ENCODE results near the gene NYAP2.

NYAP2 gene

DNA sequence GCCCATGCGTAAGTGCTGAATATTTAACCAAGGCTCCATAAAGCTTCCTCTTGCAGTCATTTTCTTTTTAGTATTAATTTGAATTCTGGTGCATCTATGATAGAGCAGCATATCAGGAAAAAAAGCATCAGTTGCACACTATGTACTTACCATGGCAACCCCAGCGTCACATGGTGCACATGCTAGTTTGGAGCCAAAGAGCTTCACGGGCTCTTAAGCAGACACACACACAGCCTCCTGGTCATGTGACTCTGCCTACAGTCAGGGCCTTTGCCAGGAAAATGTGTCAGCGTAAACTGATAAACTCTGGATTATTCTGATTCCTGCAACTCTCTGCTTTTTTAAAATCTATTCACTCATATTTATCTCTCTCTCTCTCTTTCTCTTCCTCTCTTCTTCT, 30.2 kb downstream of the NYAP2 start:
- no peak for DNase-seq (ENCODE audit: low read depth)

- no peak for DNase-seq (ENCODE audit: low read depth)
Measured at GRCh38 chr2:225431105-225431863, 31.8 kb downstream of the NYAP2 start.

GRCh38 chr2:225434014-225434413, 34.5 kb downstream of the NYAP2 start:
- DNase-seq (ENCODE audit: low read depth), result no peak

- no peak for DNase-seq (ENCODE audit: low read depth)
Measured at GRCh38 chr2:225437319-225437718, 37.8 kb downstream of the NYAP2 start.

- DNase-seq (ENCODE audit: low read depth), result no peak
Measured at GRCh38 chr2:225438248-225438647, 38.7 kb downstream of the NYAP2 start.

DNA sequence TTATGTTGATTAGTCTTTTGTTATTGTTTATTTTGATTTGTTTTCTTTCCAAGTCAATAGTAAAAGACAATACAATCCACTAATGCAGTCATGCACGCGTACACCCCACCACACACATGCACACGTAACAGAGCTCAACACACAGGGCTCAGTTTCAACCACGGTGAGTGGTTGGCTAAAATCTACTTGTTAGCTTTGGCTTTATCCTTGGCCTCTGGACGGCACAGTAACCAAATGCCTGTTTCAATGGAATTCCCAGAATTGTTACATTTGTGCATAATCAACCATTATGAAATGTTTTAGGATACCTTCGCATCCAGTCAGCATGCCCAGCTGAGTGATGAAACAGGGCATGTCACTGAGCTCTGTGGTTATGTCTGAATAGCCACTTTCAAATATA, 53.2 kb downstream of the NYAP2 start:
- DNase-seq (ENCODE audit: low read depth), result no peak

DNA sequence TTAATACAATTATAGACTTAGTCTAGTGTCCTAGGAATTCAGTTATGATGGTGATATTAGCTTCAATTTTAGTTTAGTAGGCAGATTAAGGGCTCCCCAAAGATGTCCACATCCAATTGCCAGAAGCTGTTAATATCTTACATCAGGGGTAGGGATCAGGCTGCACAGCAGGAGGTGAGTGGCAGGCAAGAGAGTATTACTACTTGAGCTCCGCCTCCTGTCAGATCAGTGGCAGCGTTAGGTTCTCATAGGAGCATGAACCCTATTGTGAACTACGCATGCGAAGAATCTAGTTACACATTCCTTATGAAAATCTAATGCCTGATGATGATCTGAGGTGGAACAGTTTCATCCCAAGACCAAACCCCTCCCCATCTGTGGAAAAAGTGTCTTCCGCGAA, 54.9 kb downstream of the NYAP2 start:
- no peak for DNase-seq (ENCODE audit: low read depth)

GRCh38 chr2:225456619-225457260, 57.2 kb downstream of the NYAP2 start:
- DNase-seq (ENCODE audit: low read depth), result no peak

- no peak for DNase-seq (ENCODE audit: low read depth)
Measured at GRCh38 chr2:225457482-225457881, 58.0 kb downstream of the NYAP2 start.

DNA sequence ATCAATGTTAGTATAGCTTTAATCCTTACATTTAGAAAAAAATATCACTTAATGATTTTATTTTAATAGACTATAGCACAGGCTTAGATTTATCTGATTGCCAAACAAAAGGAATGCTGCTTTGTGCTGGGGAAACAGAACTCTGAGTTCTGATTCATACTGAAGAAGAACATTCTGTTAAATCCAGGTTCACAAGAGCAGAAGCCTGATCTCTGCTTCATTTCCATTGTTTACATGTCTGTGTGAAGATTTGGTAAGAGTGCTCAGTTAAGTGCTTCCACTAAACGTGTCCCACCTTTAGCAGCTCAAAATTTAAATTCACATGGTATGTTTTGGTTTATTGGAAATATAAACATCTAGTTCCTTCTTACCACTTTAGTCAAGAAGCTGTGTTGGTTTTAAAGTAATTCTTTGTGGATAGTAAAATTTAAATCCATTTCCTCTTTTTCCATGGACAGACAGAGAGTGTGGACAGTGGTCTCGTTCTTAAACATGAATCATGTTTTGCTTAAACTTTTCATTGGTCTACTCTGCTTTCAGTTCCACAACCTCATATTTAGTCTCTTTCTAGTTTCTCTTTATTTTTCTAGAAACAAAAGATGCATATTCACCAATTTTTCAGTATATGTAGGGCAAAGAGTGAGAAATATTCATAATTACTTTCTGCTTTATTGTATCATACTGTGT, 59.1 kb downstream of the NYAP2 start:
- no peak for DNase-seq (ENCODE audit: low read depth)

DNA sequence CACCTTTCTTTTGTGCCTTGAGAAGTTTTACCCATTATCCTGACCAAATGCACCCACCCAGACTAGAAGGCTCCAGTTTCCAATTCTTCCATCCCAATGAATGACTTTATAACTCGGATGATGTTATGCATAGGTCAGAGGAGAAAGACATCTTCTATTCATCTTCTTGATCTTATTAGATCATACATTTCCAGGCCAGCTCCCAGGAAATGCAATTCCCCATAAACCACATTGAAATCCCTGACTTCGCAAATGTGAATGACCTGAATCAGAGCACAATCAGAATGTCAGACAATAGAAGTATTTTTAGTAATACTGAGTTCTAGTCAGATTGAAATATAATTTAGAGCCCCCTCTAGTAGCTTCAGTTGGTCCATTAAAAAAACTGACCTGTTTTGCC, 62.9 kb downstream of the NYAP2 start:
- no peak for DNase-seq (ENCODE audit: low read depth)

- no peak for DNase-seq (ENCODE audit: low read depth)
Measured at GRCh38 chr2:225462945-225463344, 63.4 kb downstream of the NYAP2 start.

DNA sequence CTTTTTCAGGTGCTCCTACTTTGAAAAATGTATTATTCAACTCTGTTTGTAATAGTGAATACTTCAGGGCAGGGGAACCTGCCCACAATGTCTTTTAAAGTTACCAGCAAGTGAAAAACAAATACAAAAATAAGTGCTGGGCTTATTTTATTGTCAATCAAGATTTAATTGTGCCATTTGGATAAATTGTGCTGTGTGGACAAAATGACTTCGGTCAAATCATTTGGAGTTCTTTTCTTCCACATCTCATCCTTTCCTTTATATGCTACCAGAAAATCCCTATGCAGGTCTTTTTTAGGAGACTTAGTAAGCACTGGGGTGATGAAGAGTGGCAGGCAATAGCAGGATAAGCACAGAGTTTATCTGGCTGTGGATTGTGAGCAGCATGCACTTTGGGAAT, 63.9 kb downstream of the NYAP2 start:
- DNase-seq (ENCODE audit: low read depth), result no peak

DNA sequence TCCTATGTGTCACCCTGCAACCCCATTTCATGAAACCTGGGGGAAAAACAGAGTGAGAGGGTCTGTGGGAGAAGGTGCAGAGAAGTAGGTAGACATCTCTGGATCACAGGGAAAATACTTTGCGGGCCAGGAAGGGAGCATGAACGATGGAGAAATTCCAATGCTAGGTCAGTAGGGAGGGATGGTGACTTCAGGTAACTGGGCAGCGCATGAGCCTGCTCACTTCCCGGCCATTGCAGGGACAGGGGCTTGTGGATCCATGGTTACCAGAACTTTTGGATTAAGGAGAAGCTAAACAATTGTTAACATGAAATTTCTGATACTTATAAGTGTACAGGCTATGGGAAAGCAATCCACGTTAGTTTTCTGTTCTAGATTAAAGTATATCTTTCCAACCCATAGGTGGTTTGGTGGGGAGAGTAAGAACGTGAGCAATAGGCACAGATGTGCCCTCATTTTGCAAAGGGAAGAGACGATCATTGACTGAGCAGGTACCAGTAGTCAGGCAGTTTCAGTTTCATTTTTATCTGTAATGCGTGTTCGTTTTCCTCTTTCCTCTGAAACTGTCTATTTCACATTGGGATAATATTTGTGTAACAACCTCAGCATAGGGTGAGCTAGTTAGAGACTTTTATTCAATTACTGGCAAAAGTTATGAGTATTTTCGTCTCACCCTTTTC, 65.0 kb downstream of the NYAP2 start:
- DNase-seq (ENCODE audit: low read depth), result no peak

- no peak for DNase-seq (ENCODE audit: low read depth)
Measured at GRCh38 chr2:225465827-225466226, 66.3 kb downstream of the NYAP2 start.

- DNase-seq (ENCODE audit: low read depth), result no peak
Measured at GRCh38 chr2:225466891-225467604, 67.5 kb downstream of the NYAP2 start.

DNA sequence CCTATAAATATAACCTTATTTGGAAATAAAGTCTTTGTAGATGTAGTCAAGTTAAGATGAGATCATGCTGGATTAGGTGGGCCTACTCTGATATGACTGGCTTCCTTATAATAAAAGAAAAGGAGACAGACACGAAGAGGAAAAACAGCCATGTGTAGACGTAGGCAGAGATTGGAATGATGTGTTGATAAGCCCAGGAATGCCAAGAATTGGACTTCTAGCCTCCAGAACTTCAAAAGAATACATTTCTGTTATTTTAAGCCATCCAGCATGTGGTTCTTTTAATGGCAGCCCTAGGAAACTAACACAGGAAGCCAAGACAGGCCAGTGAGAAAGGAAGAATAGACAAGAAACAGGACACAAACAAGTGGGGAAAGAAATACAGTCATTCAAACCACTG, 68.6 kb downstream of the NYAP2 start:
- DNase-seq (ENCODE audit: low read depth), result no peak

GRCh38 chr2:225471039-225471438, 71.5 kb downstream of the NYAP2 start:
- DNase-seq (ENCODE audit: low read depth), result no peak

DNA sequence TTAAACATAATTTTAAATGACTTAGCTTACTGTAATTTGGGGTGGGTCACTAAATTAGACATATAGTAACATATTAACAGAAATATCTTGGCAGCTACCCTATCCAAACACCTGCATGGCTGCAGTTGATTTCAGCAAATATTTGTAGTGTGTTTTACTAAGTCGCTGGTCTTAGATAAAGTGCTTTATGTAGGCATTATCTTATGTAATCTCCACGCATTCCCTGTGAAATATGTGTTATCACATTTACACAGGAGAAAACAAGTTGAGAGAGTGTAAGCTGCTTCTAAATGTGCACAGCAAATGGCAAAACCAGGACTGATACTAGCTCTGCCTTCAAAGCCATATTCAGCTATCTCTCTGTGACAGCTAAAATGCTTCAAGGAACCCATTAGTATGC, 72.0 kb downstream of the NYAP2 start:
- no peak for DNase-seq (ENCODE audit: low read depth)

DNA sequence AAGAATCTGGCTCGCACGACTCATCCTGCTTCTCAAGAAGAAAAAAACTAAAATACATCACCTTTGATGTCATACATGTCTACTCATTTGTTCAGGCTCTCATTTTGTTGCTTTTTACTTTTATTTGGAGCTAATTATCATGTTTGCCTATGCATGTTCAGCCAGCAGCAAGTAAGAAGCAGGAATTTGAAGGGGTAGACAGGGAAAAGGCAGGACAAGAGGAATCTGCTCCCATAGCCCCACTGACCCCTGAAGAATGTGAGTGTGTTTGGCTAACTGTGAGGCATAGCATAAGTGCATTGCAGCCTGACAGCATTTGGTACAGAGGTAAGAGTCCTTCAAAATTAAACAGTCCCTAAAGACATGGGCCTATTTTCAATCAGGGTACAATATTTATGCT, 72.7 kb downstream of the NYAP2 start:
- DNase-seq (ENCODE audit: low read depth), result no peak

DNA sequence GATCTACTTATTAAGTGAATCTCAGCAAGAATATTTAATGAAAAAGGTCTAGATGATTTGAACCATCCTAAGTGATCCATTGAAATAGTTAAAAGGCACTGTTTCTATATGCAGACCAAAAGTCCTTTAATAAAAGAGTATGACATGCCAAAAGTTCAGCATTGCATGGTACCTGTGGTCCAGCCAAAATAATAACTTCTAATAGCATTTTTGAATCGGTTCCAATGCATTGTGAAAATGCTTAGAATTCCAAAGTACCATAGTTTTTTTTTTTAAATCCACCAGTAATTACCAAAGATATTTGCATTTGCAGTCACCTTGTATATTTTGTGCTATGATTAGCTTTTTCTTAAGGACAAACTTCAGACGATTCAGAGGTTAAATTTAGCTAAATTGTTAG, 79.9 kb downstream of the NYAP2 start:
- no peak for DNase-seq (ENCODE audit: low read depth)

DNA sequence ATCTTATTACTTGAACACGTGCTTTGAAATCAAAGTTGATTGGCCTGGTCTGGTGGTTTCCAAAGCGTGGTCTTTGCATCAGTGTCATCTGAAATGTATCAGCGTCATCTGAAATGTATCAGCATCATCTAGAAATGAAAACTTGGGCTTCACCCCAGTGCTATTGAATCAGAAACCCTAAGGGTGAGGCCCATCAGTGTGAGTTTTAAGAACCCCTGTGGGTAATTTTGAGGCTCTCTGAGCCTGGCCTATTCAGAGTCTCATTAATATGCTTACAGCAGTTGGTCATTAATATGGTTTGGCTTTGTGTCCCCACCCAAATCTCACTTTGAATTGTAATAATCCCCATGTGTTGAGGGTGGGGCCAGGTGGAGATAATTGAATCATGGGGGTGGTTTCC, 85.2 kb downstream of the NYAP2 start:
- no peak for DNase-seq (ENCODE audit: low read depth)

Data from activated T-helper 1 cell treated with Interleukin-2 at 50 U/mL for 16 hours (primary cell).